Measurements from ENCODE around the gene PON1. TPM values are rescaled to one million over a fixed set of nuclear protein-coding genes. Genes with fewer than 3 reads are reported as not detected.

PON1 gene
- polyA plus RNA-seq, 1 of the 3 experiments (the other 2 are of a cell fraction), result not detected

GRCh38 chr7:95357623-95358022 lies 33.3 kb upstream of the PON1 start:
- H2AFZ ChIP-seq (ENCODE audit: low read depth), result no peak overlapping the region
- no peak for DNase-seq

GRCh38 chr7:95342642-95343307 lies 18.4 kb upstream of the PON1 start:
- Histone ChIP-seq H3K9me2 (no peaks in the 10 kb centered on the region), H3F3A (replicated peaks; ENCODE audit: insufficient read depth) (no peaks in the 10 kb centered on the region), H3K79me2 (ENCODE audit: insufficient read depth) (no peaks in the 10 kb centered on the region), H3K27ac (ENCODE audit: low read depth in 2 of 2, low read length in 1 of 2) (no peak overlapping the region), H3K9ac (no peak overlapping the region), H2AFZ (ENCODE audit: low read depth) (0 out of 2 replicates have a peak overlapping the region, but pooled peaks have one; percentile 0), H3K4me2 (no peak overlapping the region), H3K4me3 (ENCODE audit: low read depth in 2 of 2, low read length in 1 of 2) (no peak overlapping the region; a peak in 1 of 4 replicates), H4K20me1 (ENCODE audit: insufficient read depth) (no peaks in the 10 kb centered on the region), H3K4me1 (ENCODE audit: control insufficient read depth in 1 of 2, insufficient read depth in 2 of 2, low read depth in 1 of 2, low read length in 1 of 2) (no peaks in the 10 kb centered on the region), H3K9me3 (no peaks in the 10 kb centered on the region), H3K27me3 (ENCODE audit: insufficient read depth) (peaks cover under 1% of the 10 kb centered on the region; the same call in 1 of the 2 replicates), H3K36me3 (replicated peaks in 1 of 2; ENCODE audit: control insufficient read depth in 1 of 2, insufficient read depth in 2 of 2, low read length in 1 of 2) (no peaks in the 10 kb centered on the region)
- no peak for DNase-seq
- ChIA-PET CTCF (interaction anchor here (0.6 to 1.4 kb wide), 2 partner anchors 134 to 895 kb away, joined by 3 to 6 read pairs; no protein-coding TSS in a partner anchor), POLR2A (no interaction called here)
- TF ChIP-seq CTCF (IDR thresholded peaks at IDR 0.05) (peak; percentile 29; the same call in 1 of the 2 replicates), REST (IDR thresholded peaks at IDR 0.05; ENCODE audit: low read depth, low read length) (no peak), FOSL2 (IDR thresholded peaks at IDR 0.05; ENCODE audit: borderline replicate concordance, low read depth) (no peak), SMC3 (IDR thresholded peaks at IDR 0.05; ENCODE audit: low read depth, low read length) (peak; percentile 23; the same call in 1 of the 2 replicates), NRF1 (IDR thresholded peaks at IDR 0.05; ENCODE audit: low read depth, low read length) (no peak), EP300 (IDR thresholded peaks at IDR 0.05; ENCODE audit: borderline replicate concordance in 1 of 2, low read depth in 1 of 2, low read length in 1 of 2) (no peak), MEF2A (IDR thresholded peaks at IDR 0.05; ENCODE audit: borderline replicate concordance, low read depth) (no peak), GABPA (IDR thresholded peaks at IDR 0.05; ENCODE audit: low read depth) (no peak)
- 45% methylated on average over 4 of the region's 4 CpGs for WGBS (ENCODE audit: low lambda C conversion rate)

More at GRCh38 chr7:95357623-95358022, 33.3 kb upstream of the PON1 start:
- ChIA-PET CTCF (interaction anchor here (1.8 kb wide), 1 partner anchor 119 kb away, joined by 10 read pairs; no protein-coding TSS in a partner anchor), POLR2A (no interaction called here)
- Histone ChIP-seq H3F3A (replicated peaks; ENCODE audit: insufficient read depth) (no peaks in the 10 kb centered on the region), H3K9me3 (no peaks in the 10 kb centered on the region), H3K36me3 (replicated peaks in 1 of 2; ENCODE audit: control insufficient read depth in 1 of 2, insufficient read depth in 2 of 2, low read length in 1 of 2) (no peaks in the 10 kb centered on the region), H3K79me2 (ENCODE audit: insufficient read depth) (no peaks in the 10 kb centered on the region), H3K9ac (no peak overlapping the region), H3K27me3 (ENCODE audit: insufficient read depth) (no peaks in the 10 kb centered on the region), H3K9me2 (no peaks in the 10 kb centered on the region), H3K4me2 (no peak overlapping the region), H3K27ac (ENCODE audit: low read depth in 2 of 2, low read length in 1 of 2) (no peak overlapping the region), H3K4me1 (ENCODE audit: control insufficient read depth in 1 of 2, insufficient read depth in 2 of 2, low read depth in 1 of 2, low read length in 1 of 2) (no peaks in the 10 kb centered on the region), H3K4me3 (ENCODE audit: low read depth in 2 of 2, low read length in 1 of 2) (no peak overlapping the region), H4K20me1 (ENCODE audit: insufficient read depth) (no peaks in the 10 kb centered on the region)
- peak; percentile 45 for TF ChIP-seq RAD21 (IDR thresholded peaks at IDR 0.05; ENCODE audit: low read length)
- no peak for TF ChIP-seq CHD2 (IDR thresholded peaks at IDR 0.05; ENCODE audit: low read length, partially characterized antibody)
- 4% methylated on average over 3 of the region's 3 CpGs for WGBS (ENCODE audit: low lambda C conversion rate)

Measured in SK-N-SH (cell line).